Fibroblast of the conjunctiva (primary cell): Measurements from ENCODE around the gene KCNH8.
"Not testable (repeated sequence)": the region's sequence is repeated elsewhere in the genome, so short reads cannot be mapped to it uniquely, and the experiment has no call there.

Experiments
- DNase-seq: peaks from one replicate; pipeline ENCODE4 v3.0.0-alpha.2; 2010; ENCODE audit warnings: low read depth

KCNH8 gene

DNA sequence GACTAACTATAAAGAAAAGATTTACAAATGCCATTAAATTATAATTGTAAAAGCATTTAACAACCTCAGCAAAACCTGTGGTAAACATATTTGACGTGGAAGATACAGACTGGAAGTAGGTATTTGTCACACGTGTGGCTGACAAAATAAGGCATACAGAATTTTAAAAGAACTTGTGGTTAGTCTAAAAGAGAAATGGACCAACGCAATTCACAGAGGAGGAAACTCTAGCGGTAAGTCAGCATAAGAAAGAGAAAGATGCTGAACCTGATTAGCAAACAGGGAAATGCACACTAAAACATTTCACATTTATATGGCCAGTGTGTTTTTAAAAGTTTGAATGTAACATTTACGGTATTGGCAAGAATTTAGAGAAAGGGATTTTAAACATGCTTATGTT is 35.3 kb downstream of the KCNH8 start:
- no peak for DNase-seq

DNA sequence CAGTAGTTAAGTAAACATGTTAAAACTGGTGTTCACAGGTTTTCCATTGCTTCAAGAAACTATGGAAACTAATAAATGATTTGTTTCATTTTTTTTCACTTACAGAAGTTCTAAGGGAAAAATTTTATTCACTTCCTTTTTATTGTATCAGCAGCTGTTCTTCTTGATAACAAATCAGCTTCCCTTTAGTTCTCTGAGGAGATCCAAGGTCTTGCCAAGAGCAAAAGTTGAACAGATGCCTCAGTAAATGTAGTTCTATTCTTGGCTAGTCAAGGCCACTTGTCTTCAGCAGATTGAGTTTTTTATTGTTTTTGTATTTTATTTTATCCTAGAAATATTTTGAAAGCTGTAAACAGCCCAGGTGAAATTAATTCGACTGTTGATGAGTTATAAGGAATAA is 41.8 kb downstream of the KCNH8 start:
- no peak for DNase-seq

DNA sequence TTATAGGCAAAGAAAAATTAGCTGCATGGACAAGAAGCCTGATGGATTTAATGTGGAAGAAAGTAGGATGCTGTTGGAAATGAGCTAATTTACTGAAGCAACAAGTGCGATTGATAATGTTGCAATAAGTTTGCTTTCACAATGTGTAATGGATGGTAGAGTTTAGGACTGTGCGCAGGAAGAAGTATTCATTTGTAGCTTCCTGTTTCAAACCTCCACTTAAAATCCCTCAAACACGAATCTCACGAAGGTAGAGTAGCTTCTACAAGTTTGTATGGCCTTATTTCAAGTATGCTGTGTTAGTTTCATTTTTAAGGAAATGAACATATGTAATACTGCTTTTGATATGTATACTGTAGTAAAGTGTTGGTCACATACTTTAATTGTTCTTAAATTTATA is 42.3 kb downstream of the KCNH8 start:
- no peak for DNase-seq

DNA sequence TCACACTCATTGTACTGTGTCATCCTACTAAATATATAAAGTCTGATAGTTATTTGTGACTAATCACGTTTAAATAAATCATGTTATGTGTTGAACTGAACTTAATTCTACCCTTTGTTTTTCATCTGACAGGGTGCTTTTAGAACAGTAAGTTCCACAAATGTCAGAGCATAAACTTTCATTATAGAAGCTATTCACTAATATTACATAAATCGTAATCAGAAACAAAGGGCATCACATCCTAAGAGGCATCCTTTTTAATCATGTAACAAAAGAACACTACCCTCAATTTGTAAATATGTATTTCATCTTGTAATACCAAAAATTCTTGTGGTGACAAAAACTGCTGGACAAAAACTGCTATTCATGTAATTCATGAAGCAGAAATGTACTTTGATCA is 50.8 kb downstream of the KCNH8 start:
- DNase-seq = no peak

DNA sequence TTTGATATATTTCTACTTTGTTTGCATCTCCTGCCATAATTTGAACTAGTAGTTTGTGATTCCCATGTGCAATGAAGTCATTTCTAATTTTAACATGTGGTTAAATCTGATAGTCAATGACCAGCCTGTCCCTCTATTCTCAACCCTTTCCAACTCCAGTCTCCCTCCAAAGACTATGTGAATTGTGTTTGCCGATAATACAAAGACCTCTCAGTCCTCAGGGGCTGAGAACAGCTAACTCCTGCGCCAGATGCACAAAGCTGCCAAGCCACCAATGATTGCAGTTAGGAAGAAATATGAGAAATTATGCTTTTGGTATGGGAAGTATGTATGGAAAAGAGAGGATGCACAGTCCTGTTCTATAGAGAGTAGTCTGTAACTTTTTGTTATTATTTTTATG is 54.0 kb downstream of the KCNH8 start:
- no peak for DNase-seq

DNA sequence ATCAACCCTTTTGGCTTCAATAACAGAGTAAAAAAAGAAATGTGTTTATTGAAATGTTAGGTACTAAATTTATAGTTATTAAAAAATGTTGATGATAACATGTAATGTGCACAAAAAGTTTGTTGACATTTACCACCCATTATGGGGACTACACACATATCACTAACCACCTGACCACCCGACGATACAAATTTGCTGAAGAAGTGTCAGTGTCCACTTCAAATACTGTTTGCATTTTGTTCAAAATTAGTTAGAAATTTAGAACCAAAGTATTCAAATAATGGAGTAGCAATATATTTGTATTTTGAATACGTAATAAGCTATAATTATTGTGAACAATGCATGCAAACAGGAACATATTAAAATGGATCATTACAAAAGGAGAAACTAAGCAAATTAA is 54.4 kb downstream of the KCNH8 start:
- no peak for DNase-seq

DNA sequence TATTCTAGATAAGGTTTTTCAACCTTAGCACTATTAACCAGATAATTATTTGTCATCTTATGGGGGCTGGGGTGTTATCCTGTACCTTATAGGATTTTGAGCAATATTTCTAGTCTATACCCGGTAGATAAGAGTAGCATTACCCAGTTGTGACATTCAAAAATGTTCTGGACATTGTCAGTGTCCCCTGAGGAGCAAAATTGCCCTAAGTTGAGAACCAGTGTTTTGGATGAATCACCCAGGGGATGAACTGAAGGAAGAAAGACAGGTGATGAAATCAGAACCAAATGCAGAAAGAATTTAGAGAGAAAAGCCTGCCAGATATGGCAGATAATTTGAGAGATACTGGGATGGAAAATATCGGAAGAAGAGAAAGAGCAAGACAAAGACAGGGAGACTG is 58.2 kb downstream of the KCNH8 start:
- no peak for DNase-seq

DNA sequence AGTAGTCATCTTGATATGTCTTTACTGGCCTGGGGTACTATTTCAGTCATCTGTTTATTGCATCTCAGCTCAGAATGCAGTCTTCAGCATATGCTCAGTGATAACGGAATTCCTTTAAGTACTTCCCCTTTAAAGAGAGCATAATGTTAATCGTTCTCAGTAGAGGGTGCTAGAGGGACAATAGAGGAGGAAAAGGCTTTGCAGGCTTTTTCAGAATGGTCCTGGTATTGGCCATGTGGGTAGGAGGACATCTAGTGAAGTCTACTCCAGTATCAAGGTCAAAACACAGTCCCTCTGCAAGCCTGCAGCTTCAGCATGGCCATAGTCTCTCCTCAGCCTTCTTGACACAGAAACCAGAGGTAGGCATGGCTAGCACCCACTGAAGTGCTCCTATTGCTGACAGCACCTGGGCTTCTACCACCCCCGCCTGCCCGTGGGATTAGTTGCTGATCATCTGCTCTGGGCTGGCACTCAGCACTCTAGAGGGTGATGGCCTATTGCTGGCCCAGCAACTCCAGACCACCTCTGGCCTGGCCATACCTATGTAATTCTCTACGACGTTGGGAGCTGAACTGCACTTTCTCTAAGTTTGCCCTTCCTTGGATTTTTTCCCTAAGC is 65.4 kb downstream of the KCNH8 start:
- DNase-seq = no peak

DNA sequence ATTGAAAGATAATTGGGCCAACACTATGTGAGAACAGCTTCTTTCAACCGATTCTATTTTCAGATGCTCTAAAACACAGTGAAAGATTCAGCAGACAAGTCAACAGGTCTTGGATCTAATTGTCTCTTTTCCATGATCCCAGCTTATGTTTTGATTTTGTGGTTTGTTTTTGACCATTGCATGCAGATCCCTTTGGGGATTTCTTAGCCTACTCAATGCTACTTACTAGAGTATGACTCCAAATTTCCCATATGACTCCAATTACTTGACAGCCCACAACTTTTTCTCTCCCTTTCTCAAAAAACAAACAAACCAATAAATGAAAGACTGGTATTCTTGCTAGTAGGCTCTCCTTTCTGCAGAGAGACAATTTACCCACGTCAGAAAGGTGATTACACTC is 67.1 kb downstream of the KCNH8 start:
- no peak for DNase-seq

DNA sequence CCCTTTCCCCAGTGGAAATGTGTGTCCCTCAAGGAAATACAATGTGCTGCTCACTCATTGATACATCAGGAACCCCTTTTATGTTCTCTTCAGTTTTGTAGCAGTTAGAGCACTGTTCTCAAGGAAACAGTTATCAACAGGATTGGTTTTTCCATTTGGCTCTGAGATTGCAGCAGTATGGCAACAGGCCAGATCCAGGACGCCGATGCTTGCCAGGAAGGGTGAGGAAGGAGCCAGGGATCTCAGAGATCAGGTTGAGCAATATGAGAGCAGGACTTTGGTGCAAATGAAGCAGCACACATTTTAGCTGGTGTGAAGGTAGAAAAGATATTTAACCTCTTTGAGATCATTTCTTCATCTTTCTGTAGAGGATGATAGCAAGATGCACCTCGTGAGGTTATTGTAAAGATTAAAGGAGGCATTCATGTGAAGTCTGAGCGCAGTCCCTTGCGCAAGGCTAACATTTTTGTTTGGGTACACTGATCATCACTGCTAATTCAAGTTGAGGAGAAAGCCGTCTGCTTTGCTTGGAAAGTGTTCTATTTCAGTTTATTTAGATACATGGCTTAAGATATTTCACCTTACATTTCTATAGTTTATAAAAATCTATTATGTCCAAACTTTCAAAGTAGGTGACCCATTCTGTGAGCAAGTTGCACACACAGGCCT is 68.5 kb downstream of the KCNH8 start:
- no peak for DNase-seq

DNA sequence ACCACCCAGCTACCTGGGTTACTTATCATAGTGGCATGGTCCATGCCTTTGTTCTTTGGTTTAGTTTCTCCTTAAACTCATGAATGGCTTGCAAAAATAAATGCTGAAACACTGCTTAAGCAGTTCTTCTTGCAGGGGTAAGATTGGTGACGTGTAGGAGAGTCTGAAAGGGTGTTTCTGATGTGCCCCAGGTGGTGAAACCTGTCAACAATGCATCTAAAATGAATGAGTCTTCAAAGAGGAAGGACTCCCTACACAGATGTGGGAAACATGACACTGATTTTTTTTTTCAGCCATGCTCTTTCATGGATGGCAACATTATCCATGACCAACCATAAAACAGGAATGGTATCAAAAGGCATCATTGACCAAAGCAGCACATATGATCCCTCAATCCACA is 72.0 kb downstream of the KCNH8 start:
- DNase-seq = no peak

DNA sequence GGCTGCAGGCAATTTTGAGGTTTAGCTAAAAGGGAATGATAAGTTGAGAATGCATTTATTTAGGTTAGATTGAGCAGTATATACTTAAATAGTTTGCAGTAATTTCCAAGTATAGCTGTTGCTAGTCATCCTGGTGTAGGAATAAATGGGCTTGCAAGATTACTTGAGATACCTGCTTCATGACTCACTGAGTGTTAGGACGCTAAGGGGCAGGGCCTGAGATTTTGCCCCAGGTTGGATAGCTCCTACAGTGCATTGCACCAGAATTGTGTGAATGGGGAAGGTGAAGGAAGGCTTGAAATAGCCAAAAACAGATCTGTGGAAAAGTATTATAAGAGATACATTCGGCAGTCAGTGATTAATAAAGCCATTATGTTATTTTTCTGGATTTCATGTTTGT is 72.8 kb downstream of the KCNH8 start:
- DNase-seq = no peak

DNA sequence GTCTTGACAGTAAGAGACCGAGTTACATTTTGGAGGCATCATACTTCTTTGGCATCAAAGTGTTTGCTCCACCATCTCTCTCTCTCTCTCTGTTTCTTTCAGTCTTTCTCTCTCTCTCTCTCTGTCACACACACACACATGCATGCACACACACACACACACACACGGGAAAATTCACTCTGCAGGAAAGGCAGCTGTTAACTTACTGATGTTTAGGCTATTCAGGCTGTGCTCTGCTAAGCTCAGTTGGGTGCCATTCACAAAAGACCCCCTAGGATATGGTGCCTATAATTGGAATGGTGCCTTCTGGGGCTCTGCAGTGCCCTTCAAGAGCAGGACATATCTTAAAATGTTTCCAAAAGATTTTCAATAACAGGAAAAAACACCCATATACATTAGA is 78.2 kb downstream of the KCNH8 start:
- no peak for DNase-seq

DNA sequence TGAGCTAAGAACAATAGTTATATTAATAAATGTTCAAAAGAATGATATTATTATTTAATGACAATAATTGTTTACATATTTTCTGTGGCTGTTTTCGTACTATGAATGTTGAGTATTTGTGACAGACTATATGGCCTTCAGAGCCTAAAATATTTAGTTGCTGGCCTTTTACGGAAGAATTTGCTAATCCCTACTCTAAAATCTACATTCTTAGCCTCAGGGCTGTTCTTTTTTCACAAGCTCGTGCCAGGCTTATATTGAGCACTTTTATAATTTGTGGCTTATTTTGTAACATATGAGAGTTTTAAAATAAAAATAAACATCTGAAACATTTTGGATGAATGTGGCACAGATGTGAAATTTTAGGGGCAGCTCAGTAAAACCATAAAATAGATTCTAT is 79.9 kb downstream of the KCNH8 start:
- no peak for DNase-seq

DNA sequence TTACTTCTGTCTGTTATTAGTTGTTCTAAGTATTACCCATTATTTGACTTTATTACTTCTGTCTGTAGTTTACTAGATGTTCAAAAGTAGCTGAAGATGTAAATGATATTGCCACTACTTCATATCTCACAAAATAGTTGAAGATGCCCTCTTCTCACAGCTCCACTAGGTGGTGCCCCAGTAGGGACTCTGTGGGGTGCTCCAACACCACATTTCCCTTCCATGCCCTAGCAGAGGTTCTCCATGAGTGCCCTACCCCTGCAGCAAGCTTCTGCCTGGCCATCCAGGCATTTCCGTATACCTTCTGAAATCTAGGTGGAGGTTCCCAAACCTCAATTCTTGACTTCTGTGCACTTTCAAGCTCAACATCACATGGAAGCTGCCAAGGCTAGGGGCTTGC is 80.8 kb downstream of the KCNH8 start:
- no peak for DNase-seq

DNA sequence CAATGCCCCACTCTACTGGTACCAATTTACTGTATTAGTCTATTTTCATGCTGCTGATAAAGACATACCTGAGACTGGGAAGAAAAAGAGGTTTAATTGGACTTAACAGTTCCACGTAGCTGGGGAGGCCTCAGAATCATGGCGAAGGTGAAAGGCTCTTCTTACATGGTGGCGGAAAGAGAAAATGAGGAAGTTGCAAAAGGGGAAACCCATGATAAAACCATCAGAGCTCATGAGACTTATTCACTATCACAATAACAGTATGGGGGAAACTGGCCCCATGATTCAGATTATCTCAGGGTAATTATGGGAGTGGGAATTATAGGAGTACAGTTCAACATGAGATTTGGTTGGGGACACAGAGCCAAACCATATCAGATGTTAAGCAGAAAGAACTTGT is 81.6 kb downstream of the KCNH8 start:
- DNase-seq = not testable (repeated sequence)

DNA sequence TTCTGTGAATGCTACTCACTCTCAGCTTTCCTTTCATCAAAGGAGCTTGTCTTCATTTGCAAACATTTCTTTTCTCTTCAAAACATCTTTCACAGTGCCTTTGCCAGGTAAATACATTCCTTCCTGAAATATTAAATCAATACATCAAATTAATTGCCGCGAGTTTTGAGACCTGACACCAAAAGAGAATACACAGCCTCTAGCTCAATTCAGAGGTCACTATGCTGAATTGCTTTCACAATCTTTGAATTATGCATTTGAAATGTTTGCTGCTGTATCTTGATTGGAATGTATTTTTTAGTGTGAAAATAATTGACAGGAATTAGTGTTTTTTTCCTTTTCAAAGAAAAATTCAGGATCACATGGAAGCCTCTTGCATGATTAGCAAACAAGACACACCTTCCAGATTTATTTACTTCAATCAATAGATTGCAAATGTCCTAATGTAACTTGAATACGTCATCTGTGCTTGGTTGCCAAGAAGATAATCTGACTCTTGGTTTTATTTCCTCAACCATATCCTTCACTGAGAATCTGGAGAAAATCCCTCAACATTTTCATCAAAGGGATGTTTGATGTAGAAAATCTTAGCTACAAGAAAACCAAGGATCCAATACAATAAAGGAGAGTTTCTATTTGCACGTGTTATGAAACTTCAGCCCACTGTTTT is 83.6 kb downstream of the KCNH8 start:
- DNase-seq = no peak

DNA sequence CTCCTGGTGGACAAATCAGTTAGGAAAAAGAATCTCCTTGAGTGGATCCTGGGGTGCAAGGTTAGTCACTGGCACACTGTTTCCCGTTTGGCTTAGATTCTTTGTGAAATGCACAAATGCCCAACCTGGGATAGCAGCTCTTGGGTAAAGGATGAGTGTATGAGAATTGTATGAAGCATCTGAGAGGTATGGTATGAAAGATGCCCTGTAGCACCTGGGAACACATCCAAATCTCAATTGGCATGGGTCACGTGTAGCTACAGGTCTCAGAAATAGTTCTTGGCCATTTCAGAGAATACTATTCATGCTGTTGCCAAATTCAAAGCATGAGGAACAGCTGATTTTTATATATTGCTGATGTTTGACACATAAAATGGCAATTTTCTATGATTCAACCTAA is 84.3 kb downstream of the KCNH8 start:
- DNase-seq = no peak

DNA sequence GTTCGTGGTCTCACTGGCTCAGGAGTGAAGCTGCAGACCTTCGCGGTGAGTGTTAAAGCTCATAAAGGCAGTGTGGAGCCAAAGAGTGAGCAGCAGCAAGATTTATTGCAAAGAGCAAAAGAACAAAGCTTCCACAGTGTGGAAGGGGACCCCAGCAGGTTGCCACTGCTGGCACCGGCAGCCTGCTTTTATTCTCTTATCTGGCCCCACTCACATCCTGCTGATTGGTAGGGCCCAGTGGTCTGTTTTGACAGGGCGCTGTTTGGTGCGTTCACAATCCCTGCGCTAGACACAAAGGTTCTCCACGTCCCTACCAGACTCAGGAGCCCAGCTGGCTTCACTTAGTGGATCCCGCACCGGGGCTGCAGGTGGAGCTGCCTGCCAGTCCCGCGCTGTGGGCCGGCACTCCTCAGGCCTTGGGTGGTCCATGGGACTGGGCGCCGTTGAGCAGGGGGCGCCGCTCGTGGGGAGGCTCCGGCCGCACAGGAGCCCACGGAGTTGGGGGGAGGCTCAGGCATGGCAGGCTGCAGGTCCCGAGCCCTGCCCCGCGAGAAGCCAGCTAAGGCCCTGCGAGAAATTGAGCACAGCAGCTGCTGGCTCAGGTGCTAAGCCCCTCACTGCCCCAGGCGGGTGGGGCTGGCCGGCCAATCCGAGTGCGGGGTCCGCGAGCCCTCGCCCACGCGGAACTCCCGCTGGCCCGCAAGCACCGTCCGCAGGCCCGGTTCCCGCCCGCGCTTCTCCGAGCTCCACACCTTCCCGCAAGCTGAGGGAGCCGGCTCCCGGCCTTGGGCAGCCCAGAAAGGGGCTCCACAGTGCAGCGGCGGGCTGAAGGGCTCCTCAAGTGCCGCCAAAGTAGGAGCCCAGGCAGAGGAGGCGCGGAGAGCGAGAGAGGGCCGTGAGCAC is 85.8 kb downstream of the KCNH8 start:
- DNase-seq = not testable (repeated sequence)

DNA sequence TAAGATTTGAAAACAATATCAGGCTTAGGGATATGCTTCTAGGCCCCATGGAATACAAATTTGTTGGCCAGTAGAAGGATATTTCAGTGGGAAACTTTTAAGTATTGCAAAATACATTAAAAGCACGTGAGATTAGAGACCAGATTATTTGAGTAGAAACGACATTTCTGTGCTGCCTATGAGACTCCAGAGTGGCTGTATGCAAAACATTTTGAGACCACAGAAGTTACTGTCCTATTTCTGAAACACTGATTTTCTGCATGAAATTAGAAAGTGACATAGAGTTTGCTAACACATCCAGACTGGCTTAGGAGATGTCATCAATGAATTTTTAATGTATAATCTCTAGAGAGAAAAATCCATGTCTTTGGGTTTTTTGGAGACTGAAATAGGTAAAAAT is 99.8 kb downstream of the KCNH8 start:
- no peak for DNase-seq

DNA sequence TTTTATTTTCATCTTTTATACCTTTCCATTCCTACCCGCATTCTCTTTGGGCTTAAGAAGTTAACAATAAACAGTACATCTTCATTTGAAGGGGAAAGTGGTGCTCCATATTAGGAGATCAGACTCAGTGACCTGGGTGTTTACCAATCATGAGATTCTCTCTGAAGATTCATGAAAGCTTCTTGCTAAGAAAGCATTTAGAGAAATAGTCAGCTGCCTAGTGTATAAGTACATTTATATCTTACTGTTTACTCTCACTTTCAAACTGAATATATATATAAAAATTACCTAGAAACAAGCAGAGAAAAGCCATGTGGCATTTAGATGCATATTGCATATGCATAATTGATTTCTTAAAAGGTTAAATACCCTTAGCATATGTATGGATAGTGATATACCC is 100.5 kb downstream of the KCNH8 start:
- DNase-seq = no peak

DNA sequence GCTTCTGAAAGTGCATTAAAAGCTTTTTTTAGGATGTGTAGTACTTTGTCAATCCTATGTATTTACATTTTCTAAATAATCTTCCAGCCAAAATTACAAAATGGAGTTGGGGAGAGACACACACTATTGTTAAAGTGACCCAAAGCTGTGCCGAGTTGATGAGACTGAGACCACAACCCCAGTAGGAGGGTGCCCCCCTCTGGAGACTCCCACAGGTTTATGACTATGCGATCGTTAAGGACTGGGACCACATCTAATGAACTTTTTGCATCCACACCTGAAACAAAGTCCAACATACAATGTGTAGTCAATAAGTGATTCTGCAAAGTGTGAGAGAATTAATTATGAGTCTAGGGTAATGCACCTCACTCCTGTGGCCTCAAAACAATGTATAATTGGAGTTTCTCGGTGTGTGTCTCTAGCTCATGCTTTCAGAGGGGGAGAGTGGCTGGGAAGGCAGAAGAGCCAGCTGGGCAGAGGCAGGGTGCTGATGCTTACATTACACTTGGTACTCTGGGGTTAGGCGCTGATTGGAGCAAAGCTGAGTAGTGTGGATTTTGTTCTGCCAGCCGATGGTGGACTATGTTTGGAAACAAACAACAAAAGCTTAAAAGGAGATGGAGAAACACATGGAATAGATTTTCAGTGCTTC is 102.8 kb downstream of the KCNH8 start:
- DNase-seq = no peak
